Dedifferentiated amniotic fluid mesenchymal stem cell (primary cell): ENCODE results near the gene ZNF202.

ENCODE experiments used
- DNase-seq: peaks from one replicate; pipeline ENCODE4 v3.0.0-alpha.2; 2016; ENCODE audit errors: extremely low spot score

The ZNF202 gene

DNA sequence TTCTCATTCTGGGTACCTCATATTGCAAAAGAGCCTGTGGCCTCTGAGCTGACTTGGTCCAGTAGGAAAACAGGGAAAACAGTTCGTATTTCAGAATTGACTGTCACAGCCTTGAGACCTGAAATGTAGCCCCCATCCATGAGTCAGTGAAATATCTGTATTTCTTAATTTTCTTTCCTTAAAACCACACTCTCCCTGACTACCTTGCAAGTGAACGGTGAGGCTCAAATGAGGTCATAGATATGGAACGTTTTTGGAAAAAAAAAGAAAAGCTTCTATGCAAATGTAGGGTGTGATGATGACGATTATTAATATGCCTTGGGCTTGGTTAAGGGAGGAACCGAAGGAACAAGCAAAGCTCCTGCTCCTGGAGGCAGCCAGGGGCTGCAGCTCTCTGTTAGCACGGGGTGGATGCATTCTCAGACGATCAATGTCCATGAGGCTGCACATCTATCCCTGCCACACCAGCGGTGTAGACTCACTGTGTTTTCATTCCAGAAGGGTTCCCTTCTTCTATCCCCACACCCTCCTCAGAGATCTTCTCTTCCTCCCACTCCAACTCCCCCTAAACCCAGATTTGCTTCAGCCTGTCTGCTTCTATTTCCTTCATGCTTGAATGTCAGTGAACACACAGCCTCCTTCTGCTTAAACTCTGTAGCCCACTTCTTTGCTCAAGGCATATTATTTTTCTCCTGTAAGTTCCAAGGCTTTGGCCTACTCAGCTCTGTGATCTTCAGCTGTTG lies 57.9 kb downstream of the ZNF202 start:
- no peak for DNase-seq

DNA sequence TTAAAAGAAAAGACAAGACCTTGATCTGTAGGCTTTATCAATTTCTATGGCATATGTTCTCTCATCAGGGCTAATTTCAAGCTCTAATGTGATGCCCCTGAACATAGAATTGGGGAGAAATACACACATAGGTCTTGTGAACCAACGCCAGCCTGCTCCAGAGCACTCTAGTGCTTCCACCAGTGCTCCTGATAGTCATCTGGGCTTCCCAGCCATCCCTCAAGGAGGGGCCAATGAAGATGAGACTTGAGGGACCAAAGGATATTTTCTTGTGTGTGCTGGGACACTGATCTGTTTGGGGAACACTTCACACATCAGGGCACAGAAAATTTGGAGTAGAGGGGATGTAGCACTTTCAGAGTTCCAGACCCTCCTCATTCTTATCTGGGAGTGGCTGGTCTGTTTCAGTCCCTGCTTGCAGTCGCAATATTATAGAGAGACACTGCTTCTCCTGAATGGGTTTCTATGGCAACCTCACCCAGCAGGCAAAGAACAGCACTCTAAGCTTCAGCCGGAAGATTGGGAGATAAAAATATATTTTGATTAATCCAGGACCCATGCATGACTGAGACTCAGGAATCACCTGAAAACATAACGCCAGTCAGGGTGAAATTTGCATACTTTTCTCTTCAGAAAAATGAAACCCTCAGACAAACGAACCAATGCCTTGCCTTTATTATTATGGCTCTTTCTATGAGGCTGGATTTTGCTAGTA lies 58.6 kb downstream of the ZNF202 start:
- no peak for DNase-seq

DNA sequence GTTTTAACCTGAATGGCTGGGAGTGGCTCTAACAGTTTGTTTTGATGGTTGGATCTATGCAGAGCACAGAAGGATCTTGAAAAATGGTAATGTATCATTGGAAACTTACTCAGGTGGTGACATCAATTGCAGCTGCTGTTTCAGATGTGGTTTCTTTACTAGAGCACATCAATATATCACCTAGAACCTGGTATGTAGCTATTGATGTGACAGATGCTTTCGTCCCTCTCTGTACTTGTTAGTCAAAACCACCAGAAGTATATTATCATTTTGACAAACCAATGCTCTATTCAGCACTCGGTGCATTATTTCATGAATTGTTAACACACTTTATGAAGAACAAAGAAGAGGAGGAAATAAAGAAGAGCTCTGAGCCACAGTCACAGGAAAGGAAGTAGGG lies 60.4 kb downstream of the ZNF202 start:
- no peak for DNase-seq

DNA sequence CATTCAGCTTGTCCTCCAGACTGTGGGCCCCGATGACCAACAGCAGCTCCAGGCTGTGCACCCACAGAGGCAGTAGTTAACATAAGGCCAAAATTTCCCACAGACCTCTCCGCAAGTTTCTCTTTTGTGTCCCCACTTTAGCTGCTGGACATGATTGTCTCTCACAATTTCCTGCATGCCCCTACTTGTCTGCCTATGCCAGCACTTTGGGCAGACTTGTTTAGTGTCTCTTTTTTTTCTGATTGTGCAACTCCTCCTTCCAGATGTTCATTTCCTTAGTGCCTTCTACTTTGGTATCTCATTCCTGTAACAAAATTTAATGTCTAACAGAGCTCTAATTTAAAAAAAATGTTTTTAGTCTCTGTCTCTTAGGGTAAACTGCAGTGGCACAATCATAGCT lies 63.2 kb downstream of the ZNF202 start:
- no peak for DNase-seq

DNA sequence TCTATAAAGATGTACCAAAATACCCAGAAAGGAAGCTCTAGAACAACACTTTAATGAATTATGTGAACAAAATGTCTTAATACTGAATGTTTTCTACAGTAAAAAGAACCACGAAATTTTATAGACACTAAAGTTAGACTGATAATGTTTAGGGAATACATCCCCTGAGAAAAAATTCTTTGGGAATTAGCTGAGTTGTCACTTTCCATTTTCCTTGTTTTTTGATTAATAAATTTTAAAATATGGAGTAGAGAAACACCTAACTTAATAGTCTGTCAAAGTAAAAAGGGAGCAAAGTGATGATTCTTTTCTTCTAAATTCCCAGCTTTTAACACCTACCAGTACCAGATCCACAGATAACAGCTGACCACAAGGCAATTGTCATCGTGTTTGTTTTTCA lies 64.0 kb downstream of the ZNF202 start:
- DNase-seq: no peak

DNA sequence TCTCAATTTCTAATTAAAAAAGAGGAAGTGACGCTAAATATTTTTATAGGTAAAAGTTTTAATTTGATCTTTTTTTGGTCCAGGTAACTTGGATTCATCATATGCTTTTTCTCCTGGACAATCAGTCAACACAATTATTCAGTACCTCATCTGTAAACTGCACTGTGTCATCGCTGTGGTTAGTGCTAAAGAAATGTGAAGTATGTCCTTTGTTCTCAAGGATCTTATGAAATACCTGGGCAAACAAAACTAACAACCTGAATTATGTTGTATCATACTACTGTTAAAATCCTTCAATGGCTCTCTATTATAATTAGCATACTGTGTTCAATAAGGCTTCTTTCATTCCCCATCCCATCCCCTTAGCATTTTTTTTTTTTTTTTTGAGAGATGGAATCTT lies 67.2 kb downstream of the ZNF202 start:
- DNase-seq: no peak
